Stimulated activated CD8-positive, alpha-beta memory T cell treated with anti-CD3 and anti-CD28 coated beads, Interleukin-12 subunit alpha, Interleukin-12 subunit beta, amount 100 ng/mL, for 24 hours (primary cell): ENCODE results near the gene GPR155.

ENCODE experiments used
- DNase-seq: peaks from one replicate; pipeline ENCODE4 v3.0.0-alpha.2; 2020; ENCODE audit errors: extremely low read depth

The GPR155 gene

GRCh38 chr2:174486563-174487107, at the start of gene GPR155:
Gene GPR155 (minus strand): TSS chr2:174487029. CDS start chr2:174481956, 5,073 bp downstream.
- no peak for DNase-seq

- DNase-seq = no peak
These were observed 49.2 kb upstream of the GPR155 start for GRCh38 chr2:174535757-174536703.

- DNase-seq = no peak
These were observed 48.3 kb upstream of the GPR155 start for GRCh38 chr2:174535083-174535482.

- DNase-seq = no peak
These were observed 43.1 kb upstream of the GPR155 start for GRCh38 chr2:174529916-174530315.

GRCh38 chr2:174527959-174528358, 41.1 kb upstream of the GPR155 start:
- DNase-seq = no peak

GRCh38 chr2:174527101-174527721, 40.4 kb upstream of the GPR155 start:
- DNase-seq = no peak

- no peak for DNase-seq
These were observed 37.7 kb upstream of the GPR155 start for GRCh38 chr2:174524527-174524926.

GRCh38 chr2:174522553-174522952, 35.7 kb upstream of the GPR155 start:
- DNase-seq = no peak

- no peak for DNase-seq
These were observed 31.6 kb upstream of the GPR155 start for GRCh38 chr2:174518395-174518794.

- DNase-seq = no peak
These were observed 29.9 kb upstream of the GPR155 start for GRCh38 chr2:174516501-174517378.

GRCh38 chr2:174512345-174512744, 25.5 kb upstream of the GPR155 start:
- DNase-seq = no peak

GRCh38 chr2:174511580-174512260, 24.9 kb upstream of the GPR155 start:
- no peak for DNase-seq

GRCh38 chr2:174510583-174511189, 23.9 kb upstream of the GPR155 start:
- DNase-seq = no peak

- DNase-seq = no peak
These were observed 16.5 kb upstream of the GPR155 start for GRCh38 chr2:174503161-174503809.

- no peak for DNase-seq
These were observed 12.5 kb upstream of the GPR155 start for GRCh38 chr2:174499371-174499770.

- no peak for DNase-seq
These were observed 8.7 kb upstream of the GPR155 start for GRCh38 chr2:174495365-174496012.

GRCh38 chr2:174493549-174494331, 6.9 kb upstream of the GPR155 start:
- DNase-seq = no peak

GRCh38 chr2:174492963-174493431, 6.2 kb upstream of the GPR155 start:
- DNase-seq = no peak

- DNase-seq = no peak
These were observed 5.1 kb upstream of the GPR155 start for GRCh38 chr2:174491947-174492346.
